ENCODE results near the gene NOL12.

The NOL12 gene

GRCh38 chr22:37677493-37677974, 8.6 kb upstream of the NOL12 start:
- no peak for TF ChIP-seq CTCF (IDR thresholded peaks at IDR 0.05; ENCODE audit: borderline replicate concordance, extremely low read depth, low read length, poor library complexity, severe bottlenecking)
- no peak for TF ChIP-seq EZH2 (IDR thresholded peaks at IDR 0.05; ENCODE audit: borderline replicate concordance, low read depth, low read length, severe bottlenecking)
- peak overlapping the region; percentile 88 for H3K4me2 ChIP-seq (ENCODE audit: insufficient read depth, low read length)
- peak overlapping the region; percentile 88 for H3K27ac ChIP-seq (ENCODE audit: low read length)
- no peaks in the 10 kb centered on the region for H3K27me3 ChIP-seq (ENCODE audit: insufficient read depth, low read length, poor library complexity)
- DNase-seq (peak; percentile 27), ATAC-seq (ENCODE audit: insufficient read depth, low read depth) (peak; percentile 70)
- peak overlapping the region; percentile 46 for H3K9ac ChIP-seq (ENCODE audit: low read depth, low read length)
- no peaks in the 10 kb centered on the region for H3K36me3 ChIP-seq (ENCODE audit: insufficient read depth, low read length)
- no peaks in the 10 kb centered on the region for H4K20me1 ChIP-seq (ENCODE audit: insufficient read depth, low read length)
- peak overlapping the region; percentile 90 for H2AFZ ChIP-seq (ENCODE audit: low read depth, low read length)
- H3K4me1 ChIP-seq (ENCODE audit: insufficient read depth, low read length), result peaks cover 33% of the 10 kb centered on the region
- no peaks in the 10 kb centered on the region for H3K9me3 ChIP-seq (ENCODE audit: insufficient read depth, low read length, severe bottlenecking)
- no peaks in the 10 kb centered on the region for H3K79me2 ChIP-seq (ENCODE audit: insufficient read depth, low read length)
- H3K4me3 ChIP-seq (ENCODE audit: low read depth in 1 of 2, low read length in 2 of 2), result peak overlapping the region; percentile 20 to 62; a peak in 3 of 4 replicates

- Histone ChIP-seq H3K27me3 (ENCODE audit: insufficient read depth, low read length, poor library complexity) (no peaks in the 10 kb centered on the region), H3K4me1 (ENCODE audit: insufficient read depth, low read length) (peaks cover 28% of the 10 kb centered on the region), H3K4me2 (ENCODE audit: insufficient read depth, low read length) (peak overlapping the region; percentile 88), H3K4me3 (ENCODE audit: low read depth in 1 of 2, low read length in 2 of 2) (no peak overlapping the region), H3K9me3 (ENCODE audit: insufficient read depth, low read length, severe bottlenecking) (no peaks in the 10 kb centered on the region), H2AFZ (ENCODE audit: low read depth, low read length) (no peak overlapping the region), H3K9ac (ENCODE audit: low read depth, low read length) (peak overlapping the region; percentile 18; the same call in 1 of the 2 replicates), H3K36me3 (ENCODE audit: insufficient read depth, low read length) (no peaks in the 10 kb centered on the region), H4K20me1 (ENCODE audit: insufficient read depth, low read length) (no peaks in the 10 kb centered on the region), H3K79me2 (ENCODE audit: insufficient read depth, low read length) (no peaks in the 10 kb centered on the region), H3K27ac (ENCODE audit: low read length) (peak overlapping the region; percentile 45; the same call in 1 of the 2 replicates)
- no peak for TF ChIP-seq CTCF (IDR thresholded peaks at IDR 0.05; ENCODE audit: borderline replicate concordance, extremely low read depth, low read length, poor library complexity, severe bottlenecking)
- no peak for ATAC-seq (ENCODE audit: insufficient read depth, low read depth)
- DNase-seq, result no peak
Observed at GRCh38 chr22:37678372-37678771, 7.8 kb upstream of the NOL12 start.

GRCh38 chr22:37679670-37680069, 6.5 kb upstream of the NOL12 start:
- Histone ChIP-seq H3K4me1 (ENCODE audit: insufficient read depth, low read length) (peaks cover 28% of the 10 kb centered on the region), H3K36me3 (ENCODE audit: insufficient read depth, low read length) (no peaks in the 10 kb centered on the region), H3K79me2 (ENCODE audit: insufficient read depth, low read length) (no peaks in the 10 kb centered on the region), H3K4me2 (ENCODE audit: insufficient read depth, low read length) (no peak overlapping the region), H3K27me3 (ENCODE audit: insufficient read depth, low read length, poor library complexity) (no peaks in the 10 kb centered on the region), H2AFZ (ENCODE audit: low read depth, low read length) (no peak overlapping the region), H3K9ac (ENCODE audit: low read depth, low read length) (no peak overlapping the region), H4K20me1 (ENCODE audit: insufficient read depth, low read length) (no peaks in the 10 kb centered on the region), H3K27ac (ENCODE audit: low read length) (no peak overlapping the region), H3K4me3 (ENCODE audit: low read depth in 1 of 2, low read length in 2 of 2) (no peak overlapping the region), H3K9me3 (ENCODE audit: insufficient read depth, low read length, severe bottlenecking) (no peaks in the 10 kb centered on the region)
- ATAC-seq (ENCODE audit: insufficient read depth, low read depth) (no peak), DNase-seq (no peak)
- TF ChIP-seq CTCF (IDR thresholded peaks at IDR 0.05; ENCODE audit: borderline replicate concordance, extremely low read depth, low read length, poor library complexity, severe bottlenecking), result no peak

All from DND-41 (cell line).